HG03066 (cell line): ENCODE data around the gene TREH.
A peak's percentile ranks its signal among the peaks of the same experiment; 100 is the strongest.

Source experiments
- ATAC-seq: cut with Tn5 transposase; IDR thresholded peaks from one replicate; pipeline ENCODE4 v1.9.1; 2021; ENCODE audit warnings: low read depth; ENCODE audit not compliant: unreplicated experiment

TREH gene

GRCh38 chr11:118672846-118673245 is 6.6 kb downstream of the TREH start:
- ATAC-seq = no peak

- no peak for ATAC-seq
Observed at GRCh38 chr11:118671254-118671653, 8.2 kb downstream of the TREH start.

GRCh38 chr11:118670063-118670462 is 9.4 kb downstream of the TREH start:
- ATAC-seq = no peak

- ATAC-seq = no peak
Observed at GRCh38 chr11:118666371-118666770, 13.1 kb downstream of the TREH start.

- ATAC-seq = no peak
Observed at GRCh38 chr11:118663902-118664301, 15.5 kb downstream of the TREH start.

GRCh38 chr11:118663381-118663780 is 16.1 kb downstream of the TREH start:
- no peak for ATAC-seq

GRCh38 chr11:118662401-118663271 is 16.8 kb downstream of the TREH start:
- no peak for ATAC-seq

GRCh38 chr11:118661425-118662301 is 17.8 kb downstream of the TREH start:
- no peak for ATAC-seq

- no peak for ATAC-seq
Observed at GRCh38 chr11:118660681-118661424, 18.6 kb downstream of the TREH start.

- ATAC-seq = no peak
Observed at GRCh38 chr11:118659953-118660680, 19.3 kb downstream of the TREH start.

- ATAC-seq = peak; percentile 63
Observed at GRCh38 chr11:118659314-118659952, 20.0 kb downstream of the TREH start.

GRCh38 chr11:118658429-118659313 is 20.8 kb downstream of the TREH start:
- ATAC-seq = no peak

GRCh38 chr11:118657709-118658428 is 21.6 kb downstream of the TREH start:
- ATAC-seq = no peak

GRCh38 chr11:118657238-118657637 is 22.2 kb downstream of the TREH start:
- no peak for ATAC-seq

- no peak for ATAC-seq
Observed at GRCh38 chr11:118656563-118657165, 22.8 kb downstream of the TREH start.

- ATAC-seq = no peak
Observed at GRCh38 chr11:118655486-118656190, 23.8 kb downstream of the TREH start.
